OCI-LY3 (cell line): Measurements from ENCODE around the gene ZNF57.
"Not testable (repeated sequence)": the region's sequence is repeated elsewhere in the genome, so short reads cannot be mapped to it uniquely, and the experiment has no call there.

Source experiments
- H2AFZ ChIP-seq: fragments of 200-600, 300-600 bp; shearing (Covaris generic); 2 replicates; pipeline ENCODE4 v1.6.0; 2014; ENCODE audit warnings: antibody characterized with exemption, low read depth, low read length
- H3K27ac ChIP-seq: fragments of 200-600, 300-600 bp; sonication (generic); 2 replicates; pipeline ENCODE4 v1.5.1; 2014; ENCODE audit warnings: mild to moderate bottlenecking, low read length, moderate library complexity, mixed read lengths
- H3K27me3 ChIP-seq: fragments of 200-600, 300-600 bp; sonication (generic); 2 replicates; pipeline ENCODE4 v1.6.1; 2014; ENCODE audit warnings: low read depth, low read length, mixed read lengths
- H3K36me3 ChIP-seq: fragments of 200-600, 300-600 bp; sonication (generic); replicated peaks from 2 replicates; pipeline ENCODE3; 2014; ENCODE audit warnings: low read depth, low read length, mixed read lengths
- H3K4me1 ChIP-seq: fragments of 300-600, 200-600 bp; sonication (generic); 2 replicates; pipeline ENCODE4 v1.6.1; 2014; ENCODE audit warnings: low read length, mixed read lengths
- H3K4me2 ChIP-seq: fragments of 200-600, 300-600 bp; sonication (generic); 2 replicates; pipeline ENCODE4 v1.6.1; 2014; ENCODE audit warnings: low read length, mixed read lengths
- H3K4me3 ChIP-seq: fragments of 300-600, 200-600 bp; sonication (generic); 2 replicates; pipeline ENCODE4 v1.5.1; 2014; ENCODE audit warnings: antibody characterized with exemption, mild to moderate bottlenecking, low read length, moderate library complexity
- H3K79me2 ChIP-seq: fragments of 300-600, 200-600 bp; shearing (Covaris generic); 2 replicates; pipeline ENCODE4 v1.6.1; 2014; ENCODE audit warnings: mild to moderate bottlenecking, low read length, mixed read lengths
- H3K9ac ChIP-seq: fragments of 300-600, 200-600 bp; shearing (Covaris generic); 2 replicates; pipeline ENCODE4 v1.6.0; 2014; ENCODE audit warnings: mild to moderate bottlenecking, low read length, moderate library complexity
- H3K9me3 ChIP-seq: fragments of 200-600, 300-600 bp; shearing (Covaris generic); 2 replicates; pipeline ENCODE4 v1.6.1; 2014; ENCODE audit warnings: low read length, mixed read lengths; ENCODE audit not compliant: insufficient read depth
- H4K20me1 ChIP-seq: fragments of 200-600, 300-600 bp; sonication (generic); 2 replicates; pipeline ENCODE4 v1.6.1; 2016; ENCODE audit warnings: low read length, mixed read lengths; ENCODE audit not compliant: insufficient read depth
- EZH2phosphoT487 ChIP-seq: fragments of 200-600 bp; shearing (Covaris generic); IDR thresholded peaks from 2 replicates; pipeline ENCODE4 v1.6.1; 2018; ENCODE audit warnings: antibody characterized with exemption, mixed run types, low read depth
- TF ChIP-seq, protein P1 (sequence below): fragments of 200-600, 300-600 bp; sonication (generic); IDR thresholded peaks from 2 replicates; pipeline ENCODE4 v1.5.1; 2014; ENCODE audit warnings: antibody characterized with exemption, low read length, low read depth

The ZNF57 gene

DNA sequence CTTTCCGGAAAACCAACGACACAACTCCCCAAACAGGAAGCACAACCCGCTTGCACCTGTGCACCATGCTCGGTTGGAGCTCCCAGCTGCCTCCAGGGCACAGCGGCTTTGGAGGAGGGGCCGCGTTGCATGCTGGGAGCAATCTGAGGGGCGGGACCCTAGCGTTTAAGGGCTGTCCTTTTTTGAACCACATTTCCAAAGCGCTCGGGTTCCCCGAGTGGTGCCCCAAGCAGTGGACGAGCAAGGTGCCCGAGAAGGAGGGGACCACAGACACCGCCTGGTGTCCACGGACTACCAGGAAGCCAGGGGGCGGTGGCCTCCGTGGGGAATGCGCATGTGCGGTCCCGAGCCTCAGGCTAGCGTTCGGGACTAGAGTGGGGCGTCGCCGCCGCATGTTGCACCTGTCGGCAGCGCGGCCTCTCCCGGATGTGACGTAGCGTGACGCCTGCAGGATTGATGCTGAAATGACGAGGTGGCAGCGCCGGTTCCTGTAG, 11.9 kb upstream of the ZNF57 start:
- Histone ChIP-seq H3K9ac (peak overlapping the region; percentile 63), H3K27ac (peak overlapping the region; percentile 71), H3K36me3 (no peaks in the 10 kb centered on the region), H2AFZ (peak overlapping the region; percentile 73; the same call in 1 of the 2 replicates), H3K4me3 (peak overlapping the region; percentile 71), H3K79me2 (no peaks in the 10 kb centered on the region), H3K9me3 (no peaks in the 10 kb centered on the region), H4K20me1 (no peaks in the 10 kb centered on the region), H3K27me3 (no peaks in the 10 kb centered on the region), H3K4me1 (peaks cover 13% of the 10 kb centered on the region), H3K4me2 (peak overlapping the region; percentile 80)
- TF ChIP-seq, protein P1, sequence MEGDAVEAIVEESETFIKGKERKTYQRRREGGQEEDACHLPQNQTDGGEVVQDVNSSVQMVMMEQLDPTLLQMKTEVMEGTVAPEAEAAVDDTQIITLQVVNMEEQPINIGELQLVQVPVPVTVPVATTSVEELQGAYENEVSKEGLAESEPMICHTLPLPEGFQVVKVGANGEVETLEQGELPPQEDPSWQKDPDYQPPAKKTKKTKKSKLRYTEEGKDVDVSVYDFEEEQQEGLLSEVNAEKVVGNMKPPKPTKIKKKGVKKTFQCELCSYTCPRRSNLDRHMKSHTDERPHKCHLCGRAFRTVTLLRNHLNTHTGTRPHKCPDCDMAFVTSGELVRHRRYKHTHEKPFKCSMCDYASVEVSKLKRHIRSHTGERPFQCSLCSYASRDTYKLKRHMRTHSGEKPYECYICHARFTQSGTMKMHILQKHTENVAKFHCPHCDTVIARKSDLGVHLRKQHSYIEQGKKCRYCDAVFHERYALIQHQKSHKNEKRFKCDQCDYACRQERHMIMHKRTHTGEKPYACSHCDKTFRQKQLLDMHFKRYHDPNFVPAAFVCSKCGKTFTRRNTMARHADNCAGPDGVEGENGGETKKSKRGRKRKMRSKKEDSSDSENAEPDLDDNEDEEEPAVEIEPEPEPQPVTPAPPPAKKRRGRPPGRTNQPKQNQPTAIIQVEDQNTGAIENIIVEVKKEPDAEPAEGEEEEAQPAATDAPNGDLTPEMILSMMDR: no peak
- no peak for TF ChIP-seq EZH2phosphoT487

DNA sequence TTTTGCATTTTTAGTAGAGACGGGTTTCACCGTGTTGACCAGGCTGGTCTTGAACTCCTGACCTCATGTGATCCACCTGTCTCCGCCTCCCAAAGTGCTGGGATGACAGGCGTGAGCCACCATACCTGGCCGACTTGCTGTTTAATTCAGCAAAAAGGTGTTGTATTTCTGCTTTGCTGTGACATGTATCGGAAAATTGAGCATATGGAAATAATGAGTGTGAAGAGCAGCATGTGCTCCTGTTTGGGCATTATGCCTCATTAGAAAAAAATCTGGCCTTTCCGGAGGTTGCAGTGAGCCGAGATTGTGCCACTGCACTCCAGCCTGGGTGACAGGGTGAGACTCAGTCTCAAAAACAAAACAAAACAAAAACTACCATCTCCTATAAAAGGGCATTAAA, 10.2 kb upstream of the ZNF57 start:
- H3K27ac ChIP-seq, H3K27me3 ChIP-seq, H3K9ac ChIP-seq, H4K20me1 ChIP-seq, H3K36me3 ChIP-seq, H3K4me2 ChIP-seq, H3K79me2 ChIP-seq, H3K9me3 ChIP-seq, H2AFZ ChIP-seq, H3K4me3 ChIP-seq: not testable (repeated sequence)
- peaks cover 13% of the 10 kb centered on the region for H3K4me1 ChIP-seq

DNA sequence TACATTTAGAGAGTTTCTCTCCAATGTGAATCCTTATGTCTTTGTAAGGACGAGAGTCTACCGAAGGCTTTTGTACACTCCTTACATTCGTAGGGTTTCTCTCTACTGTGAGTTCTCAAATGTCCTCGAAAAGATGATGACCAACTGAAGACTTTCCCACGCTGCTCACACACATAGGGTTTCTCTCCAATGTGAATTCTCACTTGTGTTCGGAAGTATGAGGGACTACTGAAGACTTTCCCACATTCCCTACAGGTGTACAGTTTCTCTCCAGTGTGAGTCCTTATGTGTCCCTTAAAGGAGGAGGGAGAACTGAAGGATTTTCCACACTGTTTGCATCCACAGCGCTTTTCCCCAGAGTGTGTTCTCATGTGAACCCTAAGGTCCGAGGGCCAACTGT, 4.0 kb upstream of the ZNF57 start:
- Histone ChIP-seq H3K27ac (no peak overlapping the region), H4K20me1 (no peaks in the 10 kb centered on the region), H3K79me2 (peaks cover 8% of the 10 kb centered on the region), H3K9me3 (no peaks in the 10 kb centered on the region), H3K4me2 (no peak overlapping the region), H3K27me3 (no peaks in the 10 kb centered on the region), H3K36me3 (no peaks in the 10 kb centered on the region), H3K4me1 (peaks cover 2% of the 10 kb centered on the region), H2AFZ (no peak overlapping the region), H3K4me3 (no peak overlapping the region), H3K9ac (no peak overlapping the region)
- no peak for TF ChIP-seq EZH2phosphoT487
- TF ChIP-seq, protein P1: no peak

DNA sequence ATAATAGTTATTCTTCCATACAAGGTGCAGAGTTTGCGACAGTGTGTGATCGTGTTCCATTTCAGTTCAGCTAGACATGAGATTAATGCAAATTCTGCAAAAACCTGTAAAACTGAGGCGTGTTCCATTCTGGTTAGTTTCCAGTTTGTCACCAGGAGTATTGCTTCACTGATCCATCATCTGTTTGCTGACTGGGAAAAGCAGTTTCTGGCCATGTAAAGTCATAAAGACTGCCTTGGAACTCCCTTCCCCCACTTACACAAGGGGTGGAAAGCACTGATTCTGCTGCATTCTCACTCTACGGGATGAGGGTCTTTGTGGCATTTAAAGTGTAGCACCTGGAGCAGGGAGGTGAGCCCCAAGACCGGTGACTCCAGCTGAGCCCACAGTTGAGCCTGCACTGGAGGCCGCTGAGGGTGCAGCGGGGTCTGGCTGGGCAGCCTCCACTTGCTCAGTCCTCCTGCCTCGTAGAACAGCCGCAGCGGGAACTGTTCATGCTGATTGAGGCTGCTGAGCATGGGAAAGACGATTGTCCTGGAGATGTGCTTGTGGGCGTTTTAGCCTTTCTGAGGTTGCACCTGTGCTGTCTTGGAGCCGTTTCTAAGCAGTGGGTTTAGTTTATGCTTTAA, 2.0 kb downstream of the ZNF57 start:
- Histone ChIP-seq H3K4me1 (peaks cover 6% of the 10 kb centered on the region), H3K4me3 (no peak overlapping the region), H2AFZ (no peak overlapping the region), H4K20me1 (0 out of 2 replicates have a peak, but pooled peaks cover 4% of the 10 kb centered on the region), H3K79me2 (peaks cover 56% of the 10 kb centered on the region), H3K9me3 (no peaks in the 10 kb centered on the region), H3K9ac (no peak overlapping the region), H3K36me3 (no peaks in the 10 kb centered on the region), H3K27ac (no peak overlapping the region), H3K4me2 (no peak overlapping the region), H3K27me3 (no peaks in the 10 kb centered on the region)
- TF ChIP-seq, protein P1: no peak
- TF ChIP-seq EZH2phosphoT487: no peak

DNA sequence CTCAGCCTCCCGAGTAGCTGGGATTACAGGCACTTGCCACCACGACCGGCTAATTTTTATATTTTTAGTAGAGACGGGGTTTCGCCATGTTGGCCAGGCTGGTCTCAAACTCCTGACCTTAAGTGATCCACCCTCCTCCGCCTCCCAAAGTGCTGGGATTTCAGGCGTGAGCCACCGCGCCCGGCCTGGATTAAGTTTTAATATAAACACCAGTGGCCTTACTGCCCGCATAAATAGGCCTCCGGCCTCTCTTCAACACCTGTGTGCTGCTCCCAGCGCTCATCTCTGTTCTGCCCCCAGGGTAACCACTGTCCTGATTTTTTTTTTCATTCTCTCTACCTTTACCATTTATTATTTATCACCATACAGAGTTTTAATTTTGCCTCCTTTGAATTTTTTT, 2.6 kb downstream of the ZNF57 start:
- not testable (repeated sequence) for H3K4me3 ChIP-seq, H3K36me3 ChIP-seq, H2AFZ ChIP-seq, H3K4me1 ChIP-seq, H3K9ac ChIP-seq, H3K27ac ChIP-seq, H4K20me1 ChIP-seq, H3K9me3 ChIP-seq, H3K4me2 ChIP-seq, H3K27me3 ChIP-seq
- peaks cover 56% of the 10 kb centered on the region for H3K79me2 ChIP-seq
